Parathyroid adenoma (tissue), 2 donors: ENCODE data around the gene PUM1.
"Not testable (repeated sequence)": the region's sequence is repeated elsewhere in the genome, so short reads cannot be mapped to it uniquely, and the experiment has no call there.

Source experiments
- H2AFZ ChIP-seq: fragments of 300-600 bp; sonication (generic); one replicate; pipeline ENCODE4 v1.7.0; 2017; ENCODE audit warnings: antibody characterized with exemption, mild to moderate bottlenecking
- H3K27ac ChIP-seq: fragments of 300-600 bp; sonication (generic); one replicate; pipeline ENCODE4 v1.7.0; 2017
- H3K27me3 ChIP-seq: fragments of 300-600 bp; sonication (generic); one replicate; pipeline ENCODE4 v1.7.0; 2017; ENCODE audit warnings: low read length; ENCODE audit not compliant: control insufficient read depth, insufficient read depth
- H3K36me3 ChIP-seq: fragments of 300-600 bp; sonication (generic); one replicate; pipeline ENCODE4 v1.7.0; 2017; ENCODE audit warnings: low read length; ENCODE audit not compliant: control insufficient read depth, insufficient read depth
- H3K4me1 ChIP-seq: fragments of 300-600 bp; sonication (generic); one replicate; pipeline ENCODE4 v1.7.0; 2017; ENCODE audit warnings: control low read depth
- H3K4me2 ChIP-seq: fragments of 300-600 bp; sonication (generic); one replicate; pipeline ENCODE4 v1.7.0; 2017; ENCODE audit warnings: low read length
- H3K4me3 ChIP-seq: fragments of 300-600 bp; sonication (generic); one replicate; pipeline ENCODE4 v1.7.0; 2017; ENCODE audit warnings: low read depth, low read length
- H3K79me2 ChIP-seq: fragments of 300-600 bp; sonication (generic); one replicate; pipeline ENCODE4 v1.7.0; 2017; ENCODE audit warnings: control low read depth
- H3K9ac ChIP-seq: fragments of 300-600 bp; sonication (generic); one replicate; pipeline ENCODE4 v1.7.0; 2017; ENCODE audit warnings: mild to moderate bottlenecking
- H3K9me3 ChIP-seq: fragments of 300-600 bp; sonication (generic); one replicate; pipeline ENCODE4 v1.7.0; 2017; ENCODE audit warnings: low read length; ENCODE audit not compliant: control insufficient read depth
- TF ChIP-seq, protein P1 (sequence below): fragments of 300-600 bp; sonication (generic); IDR thresholded peaks from one replicate; pipeline ENCODE4 v1.7.0; 2017; ENCODE audit warnings: antibody characterized with exemption, mild to moderate bottlenecking
- donor health status: primary hyperparathyroidism.

The PUM1 gene

DNA sequence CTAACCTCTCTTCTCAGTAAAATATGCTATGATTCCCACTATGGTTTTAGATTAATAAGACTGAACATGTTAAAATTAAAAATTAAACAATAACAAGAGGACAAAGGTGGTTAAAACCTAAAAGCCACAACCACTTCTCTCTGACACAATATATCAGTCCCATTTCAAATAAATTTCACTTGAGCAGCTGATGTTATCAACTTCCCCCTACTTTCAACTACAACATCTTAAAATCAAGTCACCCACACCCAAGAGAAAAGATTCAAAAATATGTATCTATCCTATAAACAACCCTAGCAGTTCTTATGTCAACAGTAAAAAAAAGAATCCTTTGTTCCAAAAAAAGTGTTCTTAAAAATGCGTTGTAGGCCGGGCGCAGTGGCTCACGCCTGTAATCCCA is 7.5 kb downstream of the PUM1 start:
- Histone ChIP-seq H3K4me1 (peaks cover 10% of the 10 kb centered on the region), H3K9me3 (no peaks in the 10 kb centered on the region)

DNA sequence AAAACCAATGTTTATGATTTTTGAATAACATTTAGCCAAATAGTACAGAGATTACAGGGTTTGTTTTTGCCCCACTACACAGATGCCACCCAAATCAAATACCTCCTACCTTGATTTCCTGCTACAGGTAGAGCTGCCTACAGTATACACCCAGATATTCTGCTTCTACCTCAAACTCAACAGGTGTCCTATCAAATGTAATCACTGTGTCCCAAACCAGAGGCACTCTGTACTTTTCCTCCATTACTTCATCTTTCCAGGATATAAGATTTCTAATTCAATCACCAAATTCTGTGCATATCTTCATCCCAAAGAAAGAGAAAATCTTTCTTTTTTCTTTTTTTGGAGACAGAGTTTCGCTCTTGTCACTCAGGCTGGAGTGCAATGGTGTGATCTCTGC is 9.6 kb downstream of the PUM1 start:
- Histone ChIP-seq H2AFZ (no peak overlapping the region), H3K79me2 (peaks cover 59% of the 10 kb centered on the region), H3K27ac (no peak overlapping the region), H3K4me1 (peaks cover 10% of the 10 kb centered on the region), H3K36me3 (no peaks in the 10 kb centered on the region), H3K4me2 (peak overlapping the region; percentile 34), H3K27me3 (no peaks in the 10 kb centered on the region), H3K9me3 (no peaks in the 10 kb centered on the region), H3K4me3 (peak overlapping the region; percentile 13), H3K9ac (no peak overlapping the region)
- TF ChIP-seq, protein P1, sequence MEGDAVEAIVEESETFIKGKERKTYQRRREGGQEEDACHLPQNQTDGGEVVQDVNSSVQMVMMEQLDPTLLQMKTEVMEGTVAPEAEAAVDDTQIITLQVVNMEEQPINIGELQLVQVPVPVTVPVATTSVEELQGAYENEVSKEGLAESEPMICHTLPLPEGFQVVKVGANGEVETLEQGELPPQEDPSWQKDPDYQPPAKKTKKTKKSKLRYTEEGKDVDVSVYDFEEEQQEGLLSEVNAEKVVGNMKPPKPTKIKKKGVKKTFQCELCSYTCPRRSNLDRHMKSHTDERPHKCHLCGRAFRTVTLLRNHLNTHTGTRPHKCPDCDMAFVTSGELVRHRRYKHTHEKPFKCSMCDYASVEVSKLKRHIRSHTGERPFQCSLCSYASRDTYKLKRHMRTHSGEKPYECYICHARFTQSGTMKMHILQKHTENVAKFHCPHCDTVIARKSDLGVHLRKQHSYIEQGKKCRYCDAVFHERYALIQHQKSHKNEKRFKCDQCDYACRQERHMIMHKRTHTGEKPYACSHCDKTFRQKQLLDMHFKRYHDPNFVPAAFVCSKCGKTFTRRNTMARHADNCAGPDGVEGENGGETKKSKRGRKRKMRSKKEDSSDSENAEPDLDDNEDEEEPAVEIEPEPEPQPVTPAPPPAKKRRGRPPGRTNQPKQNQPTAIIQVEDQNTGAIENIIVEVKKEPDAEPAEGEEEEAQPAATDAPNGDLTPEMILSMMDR: no peak

More for the DNA sequence above, 7.5 kb downstream of the PUM1 start:
- Histone ChIP-seq H3K4me3 (no peak overlapping the region), H2AFZ (no peak overlapping the region), H3K27me3 (no peaks in the 10 kb centered on the region), H3K36me3 (no peaks in the 10 kb centered on the region), H3K4me2 (no peak overlapping the region), H3K27ac (no peak overlapping the region), H3K9ac (no peak overlapping the region), H3K79me2 (peaks cover 64% of the 10 kb centered on the region)
- TF ChIP-seq, protein P1: no peak

DNA sequence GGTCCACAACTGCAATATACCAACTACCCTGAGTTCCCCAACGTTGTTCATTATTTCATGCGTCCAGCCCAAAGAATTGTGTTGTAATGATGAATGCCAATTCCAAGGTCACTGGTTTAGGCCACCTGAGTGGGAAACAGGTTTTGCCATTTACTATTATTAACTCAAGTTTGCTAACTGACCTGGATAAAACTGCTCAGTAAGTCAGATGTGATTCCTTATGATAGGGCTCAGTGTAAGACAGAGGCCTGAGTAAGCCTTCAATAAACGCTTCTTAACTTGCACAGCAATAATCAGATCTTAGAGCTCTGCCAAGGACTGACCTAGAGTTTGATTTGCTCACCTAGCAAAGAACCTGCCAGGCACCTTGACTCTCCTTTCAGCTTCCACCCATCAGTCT is 10.0 kb downstream of the PUM1 start:
- H3K4me3 ChIP-seq: peak overlapping the region; percentile 13
- no peak overlapping the region for H3K9ac ChIP-seq
- TF ChIP-seq, protein P1: no peak
- no peaks in the 10 kb centered on the region for H3K27me3 ChIP-seq
- peak overlapping the region; percentile 34 for H3K4me2 ChIP-seq
- H3K9me3 ChIP-seq: no peaks in the 10 kb centered on the region
- no peak overlapping the region for H3K27ac ChIP-seq
- H3K4me1 ChIP-seq: peaks cover 10% of the 10 kb centered on the region
- H3K36me3 ChIP-seq: no peaks in the 10 kb centered on the region
- peaks cover 57% of the 10 kb centered on the region for H3K79me2 ChIP-seq
- H2AFZ ChIP-seq: no peak overlapping the region

DNA sequence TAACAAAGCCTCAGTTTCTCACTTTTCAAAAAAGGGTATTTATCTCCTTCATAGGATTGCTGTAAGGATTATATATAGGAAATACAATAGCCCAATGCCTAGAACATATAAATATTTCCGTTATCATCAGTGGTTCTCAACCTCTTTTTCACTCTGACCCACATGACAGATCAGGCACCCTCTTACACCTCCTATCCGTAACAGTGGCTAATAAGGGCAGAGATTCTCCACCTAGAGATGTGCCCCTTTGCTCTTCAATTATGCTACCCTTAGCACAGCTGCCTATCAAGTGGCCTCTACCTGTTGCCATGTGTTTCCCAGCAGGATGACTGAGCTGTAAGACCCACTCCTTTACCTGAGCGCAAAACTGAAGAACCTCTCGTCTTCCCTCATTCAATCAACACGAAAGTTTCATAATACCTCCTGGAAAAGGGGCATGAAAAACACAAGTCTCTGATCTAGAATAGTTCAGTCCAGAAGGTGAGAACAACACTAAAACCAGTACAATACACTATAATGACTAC is 10.5 kb downstream of the PUM1 start:
- peaks cover 56% of the 10 kb centered on the region for H3K79me2 ChIP-seq
- H3K27ac ChIP-seq: no peak overlapping the region
- peak overlapping the region; percentile 34 for H3K4me2 ChIP-seq
- peak overlapping the region; percentile 22 for H3K4me3 ChIP-seq
- TF ChIP-seq, protein P1: no peak
- no peak overlapping the region for H3K9ac ChIP-seq
- H2AFZ ChIP-seq: no peak overlapping the region
- H3K36me3 ChIP-seq: no peaks in the 10 kb centered on the region
- peaks cover 10% of the 10 kb centered on the region for H3K4me1 ChIP-seq
- H3K9me3 ChIP-seq: no peaks in the 10 kb centered on the region
- no peaks in the 10 kb centered on the region for H3K27me3 ChIP-seq

DNA sequence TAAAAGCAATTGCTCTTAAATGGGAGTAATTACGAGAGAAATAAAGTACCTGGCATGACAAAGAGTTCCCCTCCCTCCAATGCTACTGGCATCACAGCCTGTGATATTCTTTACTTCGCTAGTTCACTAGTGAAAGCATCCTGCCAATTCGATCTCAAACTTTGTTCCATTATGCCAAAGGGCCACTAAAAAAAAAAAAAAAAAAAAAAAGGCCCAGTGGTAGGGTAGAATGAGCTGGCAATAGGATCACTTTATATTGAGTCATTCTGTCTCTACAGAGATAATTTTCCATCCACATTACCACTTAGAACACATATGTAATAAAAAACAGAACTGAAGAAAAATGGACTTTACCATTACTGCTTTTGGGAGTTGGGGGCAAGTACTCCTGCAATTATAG is 11.2 kb downstream of the PUM1 start:
- H3K79me2 ChIP-seq: peaks cover 56% of the 10 kb centered on the region
- H3K4me3 ChIP-seq: no peak overlapping the region
- no peak overlapping the region for H3K27ac ChIP-seq
- H3K27me3 ChIP-seq: no peaks in the 10 kb centered on the region
- H3K9ac ChIP-seq: no peak overlapping the region
- no peak overlapping the region for H3K4me2 ChIP-seq
- H3K9me3 ChIP-seq: no peaks in the 10 kb centered on the region
- H3K36me3 ChIP-seq: no peaks in the 10 kb centered on the region
- H3K4me1 ChIP-seq: peaks cover 10% of the 10 kb centered on the region
- no peak overlapping the region for H2AFZ ChIP-seq
- TF ChIP-seq, protein P1: no peak

DNA sequence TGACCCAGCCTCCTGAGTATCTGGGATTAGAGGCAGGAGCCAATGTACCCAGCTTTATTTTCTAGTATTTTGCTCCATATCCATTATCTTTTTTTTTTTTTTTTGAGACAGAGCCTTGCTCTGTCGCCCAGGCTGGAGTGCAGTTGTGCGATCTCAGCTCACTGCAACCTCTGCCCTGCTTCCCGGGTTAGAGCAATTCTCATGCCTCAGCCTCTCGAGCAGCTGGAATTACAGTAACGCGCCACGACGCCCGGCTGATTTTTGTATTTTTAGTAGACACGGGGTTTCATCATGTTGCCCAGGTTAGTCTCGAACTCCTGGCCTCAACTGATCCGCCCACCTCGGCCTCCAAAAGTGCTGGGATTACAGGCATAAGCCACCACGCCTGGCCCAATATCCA is 12.9 kb downstream of the PUM1 start:
- Histone ChIP-seq H3K79me2 (peaks cover 52% of the 10 kb centered on the region), H3K4me1 (peaks cover 10% of the 10 kb centered on the region)
- not testable (repeated sequence) for H3K9ac ChIP-seq, H3K27me3 ChIP-seq, H3K36me3 ChIP-seq, H2AFZ ChIP-seq, H3K9me3 ChIP-seq, H3K27ac ChIP-seq, H3K4me2 ChIP-seq, H3K4me3 ChIP-seq
